ENCODE measurements around the gene CCHCR1. TPM values are rescaled to one million over a fixed set of nuclear protein-coding genes. Genes with fewer than 3 reads are reported as not detected.

The CCHCR1 gene
- total and polyA plus RNA-seq, 2 experiments from 2014 or later = 19.8 to 46.7 TPM

DNA sequence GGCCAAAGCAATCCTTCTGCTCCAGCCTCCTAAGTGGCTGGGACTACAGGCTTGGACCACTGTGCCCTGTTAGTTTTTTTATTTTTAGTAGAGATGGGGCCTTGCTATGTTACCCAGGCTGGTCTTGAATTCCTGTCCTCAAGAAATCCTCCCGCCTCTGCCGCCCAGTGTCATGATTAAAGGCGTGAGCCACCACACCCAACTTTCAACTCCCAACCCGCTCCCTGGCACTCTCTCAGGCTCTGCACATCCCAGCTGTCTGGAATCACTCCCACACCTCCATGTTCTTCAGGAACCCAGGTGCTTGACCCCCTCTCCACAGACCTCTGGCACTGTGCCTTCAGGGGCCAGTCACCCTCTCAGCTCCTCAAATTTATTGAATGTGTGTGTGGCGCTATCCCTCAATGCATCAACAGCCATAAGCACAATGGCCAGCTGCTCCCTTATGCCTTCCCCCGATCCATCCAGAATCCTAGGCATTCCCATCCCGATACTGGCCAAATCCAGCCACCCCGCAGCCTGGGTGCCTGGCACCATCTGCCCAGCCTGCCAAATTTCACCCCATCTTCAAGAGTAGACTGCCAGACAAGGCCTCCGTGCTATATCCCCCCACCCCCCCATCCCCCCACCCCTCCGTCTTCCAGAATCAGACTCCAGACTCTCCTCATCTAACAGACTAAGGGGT lies 13.5 kb upstream of the CCHCR1 start:
- no peaks in the 10 kb centered on the region for H3K9me2 ChIP-seq (ENCODE audit: insufficient read depth)
- peaks cover 42% of the 10 kb centered on the region for H4K20me1 ChIP-seq (replicated peaks; ENCODE audit: insufficient read depth)
- H3K36me3 ChIP-seq (ENCODE audit: insufficient read depth) = peaks cover 11% of the 10 kb centered on the region
- H3K4me3 ChIP-seq = peak overlapping the region; percentile 100
- peaks cover 58% of the 10 kb centered on the region for H3K4me1 ChIP-seq (ENCODE audit: insufficient read depth)
- H2AFZ ChIP-seq = no peak overlapping the region
- TF ChIP-seq NANOG (IDR thresholded peaks at IDR 0.05; ENCODE audit: borderline replicate concordance) (no peak), JUNB (IDR thresholded peaks at IDR 0.05; ENCODE audit: unreplicated experiment) (no peak), POLR2AphosphoS5 (IDR thresholded peaks at IDR 0.05; ENCODE audit: low read depth) (no peak), EZH2 (IDR thresholded peaks at IDR 0.05; ENCODE audit: low read depth, unreplicated experiment) (no peak), STAT1 (IDR thresholded peaks at IDR 0.05; ENCODE audit: unreplicated experiment) (no peak), EZH2phosphoT487 (IDR thresholded peaks at IDR 0.05; ENCODE audit: unreplicated experiment) (no peak), ZNF331 (CRISPR knock-in tag; IDR thresholded peaks at IDR 0.05; ENCODE audit: low read depth) (no peak), ZNF114 (CRISPR knock-in tag; IDR thresholded peaks at IDR 0.05) (no peak), CREB1 (CRISPR knock-in tag; IDR thresholded peaks at IDR 0.05; ENCODE audit: low read depth) (no peak)
- TF ChIP-seq, protein P1, sequence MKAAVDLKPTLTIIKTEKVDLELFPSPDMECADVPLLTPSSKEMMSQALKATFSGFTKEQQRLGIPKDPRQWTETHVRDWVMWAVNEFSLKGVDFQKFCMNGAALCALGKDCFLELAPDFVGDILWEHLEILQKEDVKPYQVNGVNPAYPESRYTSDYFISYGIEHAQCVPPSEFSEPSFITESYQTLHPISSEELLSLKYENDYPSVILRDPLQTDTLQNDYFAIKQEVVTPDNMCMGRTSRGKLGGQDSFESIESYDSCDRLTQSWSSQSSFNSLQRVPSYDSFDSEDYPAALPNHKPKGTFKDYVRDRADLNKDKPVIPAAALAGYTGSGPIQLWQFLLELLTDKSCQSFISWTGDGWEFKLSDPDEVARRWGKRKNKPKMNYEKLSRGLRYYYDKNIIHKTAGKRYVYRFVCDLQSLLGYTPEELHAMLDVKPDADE (IDR thresholded peaks at IDR 0.05) = no peak
- TF ChIP-seq, protein P2, sequence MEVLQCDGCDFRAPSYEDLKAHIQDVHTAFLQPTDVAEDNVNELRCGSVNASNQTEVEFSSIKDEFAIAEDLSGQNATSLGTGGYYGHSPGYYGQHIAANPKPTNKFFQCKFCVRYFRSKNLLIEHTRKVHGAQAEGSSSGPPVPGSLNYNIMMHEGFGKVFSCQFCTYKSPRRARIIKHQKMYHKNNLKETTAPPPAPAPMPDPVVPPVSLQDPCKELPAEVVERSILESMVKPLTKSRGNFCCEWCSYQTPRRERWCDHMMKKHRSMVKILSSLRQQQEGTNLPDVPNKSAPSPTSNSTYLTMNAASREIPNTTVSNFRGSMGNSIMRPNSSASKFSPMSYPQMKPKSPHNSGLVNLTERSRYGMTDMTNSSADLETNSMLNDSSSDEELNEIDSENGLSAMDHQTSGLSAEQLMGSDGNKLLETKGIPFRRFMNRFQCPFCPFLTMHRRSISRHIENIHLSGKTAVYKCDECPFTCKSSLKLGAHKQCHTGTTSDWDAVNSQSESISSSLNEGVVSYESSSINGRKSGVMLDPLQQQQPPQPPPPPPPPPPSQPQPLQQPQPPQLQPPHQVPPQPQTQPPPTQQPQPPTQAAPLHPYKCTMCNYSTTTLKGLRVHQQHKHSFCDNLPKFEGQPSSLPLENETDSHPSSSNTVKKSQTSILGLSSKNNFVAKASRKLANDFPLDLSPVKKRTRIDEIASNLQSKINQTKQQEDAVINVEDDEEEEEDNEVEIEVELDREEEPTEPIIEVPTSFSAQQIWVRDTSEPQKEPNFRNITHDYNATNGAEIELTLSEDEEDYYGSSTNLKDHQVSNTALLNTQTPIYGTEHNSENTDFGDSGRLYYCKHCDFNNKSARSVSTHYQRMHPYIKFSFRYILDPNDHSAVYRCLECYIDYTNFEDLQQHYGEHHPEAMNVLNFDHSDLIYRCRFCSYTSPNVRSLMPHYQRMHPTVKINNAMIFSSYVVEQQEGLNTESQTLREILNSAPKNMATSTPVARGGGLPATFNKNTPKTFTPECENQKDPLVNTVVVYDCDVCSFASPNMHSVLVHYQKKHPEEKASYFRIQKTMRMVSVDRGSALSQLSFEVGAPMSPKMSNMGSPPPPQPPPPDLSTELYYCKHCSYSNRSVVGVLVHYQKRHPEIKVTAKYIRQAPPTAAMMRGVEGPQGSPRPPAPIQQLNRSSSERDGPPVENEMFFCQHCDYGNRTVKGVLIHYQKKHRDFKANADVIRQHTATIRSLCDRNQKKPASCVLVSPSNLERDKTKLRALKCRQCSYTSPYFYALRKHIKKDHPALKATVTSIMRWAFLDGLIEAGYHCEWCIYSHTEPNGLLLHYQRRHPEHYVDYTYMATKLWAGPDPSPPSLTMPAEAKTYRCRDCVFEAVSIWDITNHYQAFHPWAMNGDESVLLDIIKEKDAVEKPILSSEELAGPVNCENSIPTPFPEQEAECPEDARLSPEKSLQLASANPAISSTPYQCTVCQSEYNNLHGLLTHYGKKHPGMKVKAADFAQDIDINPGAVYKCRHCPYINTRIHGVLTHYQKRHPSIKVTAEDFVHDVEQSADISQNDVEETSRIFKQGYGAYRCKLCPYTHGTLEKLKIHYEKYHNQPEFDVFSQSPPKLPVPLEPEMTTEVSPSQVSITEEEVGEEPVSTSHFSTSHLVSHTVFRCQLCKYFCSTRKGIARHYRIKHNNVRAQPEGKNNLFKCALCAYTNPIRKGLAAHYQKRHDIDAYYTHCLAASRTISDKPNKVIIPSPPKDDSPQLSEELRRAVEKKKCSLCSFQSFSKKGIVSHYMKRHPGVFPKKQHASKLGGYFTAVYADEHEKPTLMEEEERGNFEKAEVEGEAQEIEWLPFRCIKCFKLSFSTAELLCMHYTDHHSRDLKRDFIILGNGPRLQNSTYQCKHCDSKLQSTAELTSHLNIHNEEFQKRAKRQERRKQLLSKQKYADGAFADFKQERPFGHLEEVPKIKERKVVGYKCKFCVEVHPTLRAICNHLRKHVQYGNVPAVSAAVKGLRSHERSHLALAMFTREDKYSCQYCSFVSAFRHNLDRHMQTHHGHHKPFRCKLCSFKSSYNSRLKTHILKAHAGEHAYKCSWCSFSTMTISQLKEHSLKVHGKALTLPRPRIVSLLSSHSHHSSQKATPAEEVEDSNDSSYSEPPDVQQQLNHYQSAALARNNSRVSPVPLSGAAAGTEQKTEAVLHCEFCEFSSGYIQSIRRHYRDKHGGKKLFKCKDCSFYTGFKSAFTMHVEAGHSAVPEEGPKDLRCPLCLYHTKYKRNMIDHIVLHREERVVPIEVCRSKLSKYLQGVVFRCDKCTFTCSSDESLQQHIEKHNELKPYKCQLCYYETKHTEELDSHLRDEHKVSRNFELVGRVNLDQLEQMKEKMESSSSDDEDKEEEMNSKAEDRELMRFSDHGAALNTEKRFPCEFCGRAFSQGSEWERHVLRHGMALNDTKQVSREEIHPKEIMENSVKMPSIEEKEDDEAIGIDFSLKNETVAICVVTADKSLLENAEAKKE (CRISPR knock-in tag; IDR thresholded peaks at IDR 0.05) = no peak
- TF ChIP-seq, protein P3, sequence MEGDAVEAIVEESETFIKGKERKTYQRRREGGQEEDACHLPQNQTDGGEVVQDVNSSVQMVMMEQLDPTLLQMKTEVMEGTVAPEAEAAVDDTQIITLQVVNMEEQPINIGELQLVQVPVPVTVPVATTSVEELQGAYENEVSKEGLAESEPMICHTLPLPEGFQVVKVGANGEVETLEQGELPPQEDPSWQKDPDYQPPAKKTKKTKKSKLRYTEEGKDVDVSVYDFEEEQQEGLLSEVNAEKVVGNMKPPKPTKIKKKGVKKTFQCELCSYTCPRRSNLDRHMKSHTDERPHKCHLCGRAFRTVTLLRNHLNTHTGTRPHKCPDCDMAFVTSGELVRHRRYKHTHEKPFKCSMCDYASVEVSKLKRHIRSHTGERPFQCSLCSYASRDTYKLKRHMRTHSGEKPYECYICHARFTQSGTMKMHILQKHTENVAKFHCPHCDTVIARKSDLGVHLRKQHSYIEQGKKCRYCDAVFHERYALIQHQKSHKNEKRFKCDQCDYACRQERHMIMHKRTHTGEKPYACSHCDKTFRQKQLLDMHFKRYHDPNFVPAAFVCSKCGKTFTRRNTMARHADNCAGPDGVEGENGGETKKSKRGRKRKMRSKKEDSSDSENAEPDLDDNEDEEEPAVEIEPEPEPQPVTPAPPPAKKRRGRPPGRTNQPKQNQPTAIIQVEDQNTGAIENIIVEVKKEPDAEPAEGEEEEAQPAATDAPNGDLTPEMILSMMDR (conservative IDR thresholded peaks at IDR 0.05; ENCODE audit: low read depth in 2 of 2) = no peak
- TF ChIP-seq, protein P4, sequence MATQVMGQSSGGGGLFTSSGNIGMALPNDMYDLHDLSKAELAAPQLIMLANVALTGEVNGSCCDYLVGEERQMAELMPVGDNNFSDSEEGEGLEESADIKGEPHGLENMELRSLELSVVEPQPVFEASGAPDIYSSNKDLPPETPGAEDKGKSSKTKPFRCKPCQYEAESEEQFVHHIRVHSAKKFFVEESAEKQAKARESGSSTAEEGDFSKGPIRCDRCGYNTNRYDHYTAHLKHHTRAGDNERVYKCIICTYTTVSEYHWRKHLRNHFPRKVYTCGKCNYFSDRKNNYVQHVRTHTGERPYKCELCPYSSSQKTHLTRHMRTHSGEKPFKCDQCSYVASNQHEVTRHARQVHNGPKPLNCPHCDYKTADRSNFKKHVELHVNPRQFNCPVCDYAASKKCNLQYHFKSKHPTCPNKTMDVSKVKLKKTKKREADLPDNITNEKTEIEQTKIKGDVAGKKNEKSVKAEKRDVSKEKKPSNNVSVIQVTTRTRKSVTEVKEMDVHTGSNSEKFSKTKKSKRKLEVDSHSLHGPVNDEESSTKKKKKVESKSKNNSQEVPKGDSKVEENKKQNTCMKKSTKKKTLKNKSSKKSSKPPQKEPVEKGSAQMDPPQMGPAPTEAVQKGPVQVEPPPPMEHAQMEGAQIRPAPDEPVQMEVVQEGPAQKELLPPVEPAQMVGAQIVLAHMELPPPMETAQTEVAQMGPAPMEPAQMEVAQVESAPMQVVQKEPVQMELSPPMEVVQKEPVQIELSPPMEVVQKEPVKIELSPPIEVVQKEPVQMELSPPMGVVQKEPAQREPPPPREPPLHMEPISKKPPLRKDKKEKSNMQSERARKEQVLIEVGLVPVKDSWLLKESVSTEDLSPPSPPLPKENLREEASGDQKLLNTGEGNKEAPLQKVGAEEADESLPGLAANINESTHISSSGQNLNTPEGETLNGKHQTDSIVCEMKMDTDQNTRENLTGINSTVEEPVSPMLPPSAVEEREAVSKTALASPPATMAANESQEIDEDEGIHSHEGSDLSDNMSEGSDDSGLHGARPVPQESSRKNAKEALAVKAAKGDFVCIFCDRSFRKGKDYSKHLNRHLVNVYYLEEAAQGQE (IDR thresholded peaks at IDR 0.05; ENCODE audit: unreplicated experiment) = no peak
- H3K36me3 Mint-ChIP-seq (ENCODE audit: low read depth) = peaks cover 43% of the 10 kb centered on the region
- H3K79me2 ChIP-seq (replicated peaks; ENCODE audit: insufficient read depth) = peaks cover 70% of the 10 kb centered on the region
- no peaks in the 10 kb centered on the region for H3K27me3 ChIP-seq (ENCODE audit: insufficient read depth)
- H3K4me1 Mint-ChIP-seq = peaks cover 57% of the 10 kb centered on the region
- DNase-seq (ENCODE audit: low spot score) (no peak), ATAC-seq (no peak)
- H3K27ac ChIP-seq (ENCODE audit: low read depth) = peak overlapping the region; percentile 100
- peak overlapping the region; percentile 95 for H3K4me3 Mint-ChIP-seq
- peak overlapping the region; percentile 97 for H3K27ac Mint-ChIP-seq
- peaks cover 34% of the 10 kb centered on the region for H3K27me3 Mint-ChIP-seq (ENCODE audit: insufficient read depth, low read depth, poor library complexity)
- H3F3A ChIP-seq (replicated peaks; ENCODE audit: low read depth) = peaks cover 27% of the 10 kb centered on the region
- H3K9me3 Mint-ChIP-seq = no peaks in the 10 kb centered on the region; the same call in 2 of the 3 replicates
- peak overlapping the region; percentile 100 for H3K4me2 ChIP-seq
